Coronary artery (tissue), 2 donors: ENCODE data around the gene ELAVL1.
A peak's percentile ranks its signal among the peaks of the same experiment; 100 is the strongest.
"Not testable (repeated sequence)": the region's sequence is repeated elsewhere in the genome, so short reads cannot be mapped to it uniquely, and the experiment has no call there.

ENCODE experiments used
- DNase-seq: peaks from one replicate; pipeline ENCODE4 v3.0.0-alpha.2; 2017; ENCODE audit warnings: low spot score
- H3K27ac ChIP-seq, 2 donors: fragments of 200-600 bp; sonication (generic); one replicate each; pipeline ENCODE4 v1.5.1; 2016 to 2019
- H3K4me3 ChIP-seq: fragments of 200-600 bp; sonication (generic); 2 replicates; pipeline ENCODE4 v1.5.1; 2016; ENCODE audit warnings: mild to moderate bottlenecking, moderate library complexity
- CTCF ChIP-seq: fragments of 200-600 bp; sonication (generic); IDR thresholded peaks from one replicate; pipeline ENCODE4 v1.5.1; 2019; ENCODE audit warnings: antibody characterized with exemption

Gene ELAVL1

GRCh38 chr19:7921302-7921966 is 84.0 kb downstream of the ELAVL1 start:
- peak overlapping the region; percentile 78 to 96 for H3K27ac ChIP-seq
- peak overlapping the region; percentile 87 for H3K4me3 ChIP-seq
- DNase-seq: no peak
- no peak for TF ChIP-seq CTCF

GRCh38 chr19:7920519-7921301 is 84.7 kb downstream of the ELAVL1 start:
- no peak for TF ChIP-seq CTCF
- peak overlapping the region; percentile 87 for H3K4me3 ChIP-seq
- DNase-seq: peak; percentile 99
- peak overlapping the region; percentile 87 to 96 for H3K27ac ChIP-seq

GRCh38 chr19:7919610-7920518 is 85.6 kb downstream of the ELAVL1 start, which contains the start of gene SNAPC2:
Gene SNAPC2 (plus strand): TSS chr19:7920338. CDS start chr19:7920367, 29 bp downstream.
- Histone ChIP-seq H3K4me3 (peak within 1 kb of the TSS; percentile 87), H3K27ac (peak within 1 kb of the TSS; percentile 87 to 96)
- no peak for TF ChIP-seq CTCF
- peak; percentile 97 for DNase-seq

DNA sequence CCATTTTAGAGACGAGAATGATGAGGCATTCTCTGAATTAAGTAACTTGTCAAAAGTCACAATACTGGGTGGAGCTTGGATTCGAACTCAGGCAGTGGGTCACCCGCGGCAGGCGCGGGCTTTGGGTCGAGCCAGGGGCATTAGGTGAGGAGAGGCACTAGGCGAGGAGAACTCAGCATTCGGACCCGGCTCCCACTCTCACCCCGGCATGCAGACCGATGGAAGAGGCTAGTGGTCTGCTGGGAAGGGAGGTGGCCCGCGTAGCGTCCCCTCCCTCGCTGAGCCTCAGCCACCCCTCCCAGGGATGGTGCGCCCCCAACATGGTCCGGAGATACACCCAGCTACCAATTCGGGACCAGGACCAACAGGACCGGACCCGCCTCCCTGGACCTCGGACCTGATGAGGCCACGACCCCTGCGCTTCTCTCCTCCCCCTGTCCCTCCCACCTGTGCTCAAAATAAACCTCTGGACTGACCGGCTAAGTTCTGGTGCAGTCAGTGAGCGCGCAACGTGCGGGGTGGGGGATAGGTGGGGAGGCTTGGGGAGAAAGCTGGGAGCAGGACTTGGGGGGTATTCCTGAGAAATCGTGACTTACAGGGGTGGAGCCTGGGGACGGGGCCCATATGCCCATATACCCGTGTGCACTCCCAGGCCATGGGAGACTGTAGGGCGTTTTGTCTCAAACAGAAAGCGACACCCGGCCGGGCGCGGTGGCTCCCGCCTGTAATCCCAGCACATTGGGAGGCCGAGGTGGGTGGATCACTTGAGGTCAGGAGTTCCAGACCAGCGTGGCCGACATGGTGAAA is 86.6 kb downstream of the ELAVL1 start:
- no peak for TF ChIP-seq CTCF
- Histone ChIP-seq H3K27ac (no peak overlapping the region), H3K4me3 (no peak overlapping the region)
- DNase-seq: no peak

DNA sequence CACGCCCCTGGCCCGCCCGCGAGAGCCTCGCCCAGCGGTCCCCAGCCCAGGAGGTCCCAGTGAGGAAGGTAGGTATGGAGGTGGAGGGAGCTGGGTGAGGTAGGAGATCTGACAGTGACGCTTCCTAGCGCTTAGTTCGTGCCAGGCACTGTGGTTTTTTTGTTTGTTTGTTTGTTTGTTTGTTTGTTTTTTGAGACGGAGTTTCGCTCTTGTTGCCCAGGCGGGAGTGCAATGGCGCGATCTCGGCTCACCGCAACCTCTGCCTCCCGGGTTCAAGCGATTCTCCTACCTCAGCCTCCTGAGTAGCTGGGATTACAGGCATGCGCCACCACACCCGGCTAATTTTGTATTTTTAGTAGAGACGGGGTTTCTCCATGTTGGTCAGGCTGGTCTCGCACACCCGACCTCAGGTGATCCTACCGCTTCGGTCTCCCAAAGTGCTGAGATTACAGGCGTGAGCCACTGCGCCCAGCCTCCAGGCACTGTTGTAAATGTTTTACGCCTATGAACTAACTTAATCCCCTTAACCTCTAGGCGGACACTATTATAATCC is 87.3 kb downstream of the ELAVL1 start:
- Histone ChIP-seq H3K27ac (peak overlapping the region in 1 of 2 donors; percentile 64), H3K4me3 (peak overlapping the region; percentile 73)
- DNase-seq: not testable (repeated sequence)

DNA sequence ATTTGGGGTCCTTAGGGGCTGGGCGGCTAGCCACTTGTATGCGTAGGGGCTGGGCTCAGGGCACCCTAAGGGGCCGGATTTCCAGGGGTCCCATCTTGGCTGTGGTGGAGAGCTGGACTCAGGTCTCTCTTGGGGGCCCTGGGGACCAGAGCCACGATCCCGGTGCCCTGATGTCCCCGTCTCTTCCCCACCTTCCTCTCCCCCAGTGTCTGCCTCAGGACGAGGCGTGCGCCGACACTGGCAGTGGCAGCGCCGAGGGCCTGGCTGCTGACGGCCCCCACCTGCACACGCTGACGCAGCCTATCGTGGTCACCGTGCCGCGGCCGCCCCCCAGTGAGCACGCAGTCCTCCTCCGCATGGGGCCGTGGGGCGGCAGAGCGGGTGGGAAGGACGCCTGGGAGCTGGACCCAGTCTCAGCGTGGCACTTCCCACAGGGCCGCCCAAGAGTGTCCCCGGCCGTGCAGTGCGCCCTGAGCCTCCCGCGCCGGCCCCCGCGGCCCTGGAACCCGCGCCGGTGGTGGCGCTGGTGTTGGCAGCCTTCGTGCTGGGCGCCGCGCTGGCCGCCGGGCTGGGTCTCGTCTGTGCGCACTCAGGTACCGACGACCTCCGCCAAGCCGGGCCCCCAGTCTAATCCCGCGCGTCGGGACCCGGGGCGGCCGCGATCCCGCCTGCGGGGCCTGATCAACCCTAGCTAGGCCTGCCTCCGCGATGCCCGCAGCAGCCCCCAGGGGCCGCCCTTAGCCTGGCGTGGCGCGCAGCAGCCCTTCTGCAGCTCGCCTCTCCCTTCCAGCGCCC is 88.0 kb downstream of the ELAVL1 start:
- no peak for DNase-seq
- peak overlapping the region; percentile 73 for H3K4me3 ChIP-seq
- peak; percentile 41 for TF ChIP-seq CTCF
- H3K27ac ChIP-seq: peak overlapping the region in 1 of 2 donors; percentile 64
